ENCODE data around the gene UQCR10.

DNA sequence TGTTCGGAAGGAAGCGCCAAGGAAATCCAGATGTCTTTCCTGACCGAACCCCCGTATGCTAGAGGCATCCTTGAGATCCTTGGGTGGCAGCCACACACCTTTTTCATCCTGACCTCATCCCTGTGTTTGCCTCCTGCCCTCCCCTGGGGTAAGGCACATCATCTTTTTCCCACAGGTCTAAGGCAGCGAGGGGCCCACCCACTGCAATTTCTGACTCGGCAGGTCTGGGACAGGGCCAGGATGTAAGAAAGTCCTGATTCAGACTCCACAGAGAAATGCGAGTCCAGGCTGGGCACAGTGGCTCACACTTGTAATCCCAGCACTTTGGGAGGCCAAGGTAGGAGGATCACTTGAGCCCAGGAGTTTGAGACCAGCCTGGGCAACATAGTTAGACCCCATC, 10.8 kb upstream of the UQCR10 start:
- no peak for TF ChIP-seq POLR2A (IDR thresholded peaks at IDR 0.05)
- TF ChIP-seq, protein P1, sequence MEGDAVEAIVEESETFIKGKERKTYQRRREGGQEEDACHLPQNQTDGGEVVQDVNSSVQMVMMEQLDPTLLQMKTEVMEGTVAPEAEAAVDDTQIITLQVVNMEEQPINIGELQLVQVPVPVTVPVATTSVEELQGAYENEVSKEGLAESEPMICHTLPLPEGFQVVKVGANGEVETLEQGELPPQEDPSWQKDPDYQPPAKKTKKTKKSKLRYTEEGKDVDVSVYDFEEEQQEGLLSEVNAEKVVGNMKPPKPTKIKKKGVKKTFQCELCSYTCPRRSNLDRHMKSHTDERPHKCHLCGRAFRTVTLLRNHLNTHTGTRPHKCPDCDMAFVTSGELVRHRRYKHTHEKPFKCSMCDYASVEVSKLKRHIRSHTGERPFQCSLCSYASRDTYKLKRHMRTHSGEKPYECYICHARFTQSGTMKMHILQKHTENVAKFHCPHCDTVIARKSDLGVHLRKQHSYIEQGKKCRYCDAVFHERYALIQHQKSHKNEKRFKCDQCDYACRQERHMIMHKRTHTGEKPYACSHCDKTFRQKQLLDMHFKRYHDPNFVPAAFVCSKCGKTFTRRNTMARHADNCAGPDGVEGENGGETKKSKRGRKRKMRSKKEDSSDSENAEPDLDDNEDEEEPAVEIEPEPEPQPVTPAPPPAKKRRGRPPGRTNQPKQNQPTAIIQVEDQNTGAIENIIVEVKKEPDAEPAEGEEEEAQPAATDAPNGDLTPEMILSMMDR (IDR thresholded peaks at IDR 0.05), result no peak

Data from heart left ventricle (tissue), 13 donors.